NCI-H2227 treated with DMSO at 0.1 percent for 48 hours (cell line): ENCODE data around the gene FLRT3.
A peak's percentile ranks its signal among the peaks of the same experiment; 100 is the strongest.

ENCODE experiments used
- DNase-seq: peaks from one replicate; lab custom pipeline; 2025; lab: John Stamatoyannopoulos, UW

FLRT3 gene

DNA sequence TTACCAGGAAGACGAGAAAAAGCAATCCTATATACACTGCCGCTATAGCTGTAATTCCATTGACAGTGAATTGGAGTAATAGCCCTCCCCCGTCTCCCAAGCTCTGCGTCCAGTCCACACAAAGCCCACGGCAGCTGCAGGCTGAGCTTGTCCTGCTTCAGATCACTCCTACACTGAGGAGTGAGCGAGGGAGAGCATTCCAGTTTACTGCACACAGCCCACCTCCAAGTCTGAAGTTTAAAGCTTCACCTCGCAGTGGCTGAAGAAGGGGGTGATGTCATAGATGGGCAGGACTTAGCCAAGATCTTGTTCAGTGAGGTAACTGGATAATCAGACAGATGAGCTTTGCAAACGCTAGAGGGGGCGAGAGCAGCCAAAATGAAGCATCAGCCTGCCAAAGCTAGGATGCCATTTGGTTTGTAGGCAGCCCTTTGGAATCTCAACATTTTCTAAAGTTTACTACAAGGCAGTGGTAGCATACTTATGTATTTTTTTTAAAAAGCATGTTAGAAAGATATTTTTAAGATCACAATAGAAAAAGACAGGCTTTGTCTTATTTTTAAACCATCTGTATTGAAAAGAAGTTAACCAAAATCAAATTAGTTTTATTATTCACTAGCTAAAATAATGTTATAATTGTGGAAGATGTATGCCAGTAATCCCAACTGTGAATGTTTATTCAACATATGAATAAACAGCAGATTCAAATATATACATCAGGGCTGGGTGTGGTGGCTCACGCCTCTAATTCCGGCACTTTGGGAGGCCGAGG is at the start of gene FLRT3:
FLRT3 (minus strand) TSS at position 213 of the 772 bp plus-strand sequence. CDS start 10,106 bp downstream, outside the sequence.
- DNase-seq = peak; percentile 94

DNA sequence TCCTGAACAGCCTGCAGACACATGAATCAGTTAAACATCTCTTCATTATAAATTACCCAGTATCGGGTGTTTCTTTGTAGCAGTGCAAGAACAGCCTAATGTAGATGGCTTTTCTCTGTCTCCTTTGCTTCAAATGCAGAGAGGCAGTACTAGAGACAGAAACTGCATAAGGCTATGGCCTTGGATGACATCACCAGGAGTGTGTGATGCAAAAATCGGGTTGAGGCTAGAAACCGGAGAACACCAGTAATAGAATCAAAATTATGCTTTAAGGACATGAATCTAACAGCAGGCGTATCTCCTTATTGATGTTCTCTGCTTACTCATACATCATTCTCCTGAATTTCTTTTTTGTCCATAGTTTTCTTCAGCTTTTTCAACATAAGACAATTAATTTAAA is 49.3 kb upstream of the FLRT3 start:
- no peak for DNase-seq

DNA sequence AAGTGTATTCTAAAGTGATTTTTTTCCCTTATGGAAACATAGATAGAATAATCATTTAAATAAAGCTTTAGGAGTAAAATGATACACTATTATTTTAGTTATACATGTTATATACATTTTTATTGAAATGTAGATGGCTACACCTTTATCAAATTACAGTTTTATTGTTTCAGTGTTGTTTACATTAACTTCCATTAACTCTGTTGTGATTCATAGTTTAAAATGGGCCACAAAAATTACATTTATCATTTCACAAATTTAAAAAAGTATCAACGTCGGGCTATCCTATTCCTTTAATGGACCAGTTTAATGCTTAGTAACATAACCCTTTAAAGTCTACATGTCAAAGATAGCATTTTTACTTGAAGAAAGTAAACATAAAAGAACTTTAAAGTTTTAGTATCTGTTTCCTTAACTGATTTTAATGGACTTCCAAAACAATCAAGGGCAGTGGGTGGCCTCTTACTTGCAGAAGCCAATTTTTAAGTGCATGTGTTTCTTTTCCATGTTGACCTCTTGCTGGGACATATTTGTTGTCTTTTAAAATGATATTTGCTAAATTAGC is 47.8 kb upstream of the FLRT3 start:
- no peak for DNase-seq

DNA sequence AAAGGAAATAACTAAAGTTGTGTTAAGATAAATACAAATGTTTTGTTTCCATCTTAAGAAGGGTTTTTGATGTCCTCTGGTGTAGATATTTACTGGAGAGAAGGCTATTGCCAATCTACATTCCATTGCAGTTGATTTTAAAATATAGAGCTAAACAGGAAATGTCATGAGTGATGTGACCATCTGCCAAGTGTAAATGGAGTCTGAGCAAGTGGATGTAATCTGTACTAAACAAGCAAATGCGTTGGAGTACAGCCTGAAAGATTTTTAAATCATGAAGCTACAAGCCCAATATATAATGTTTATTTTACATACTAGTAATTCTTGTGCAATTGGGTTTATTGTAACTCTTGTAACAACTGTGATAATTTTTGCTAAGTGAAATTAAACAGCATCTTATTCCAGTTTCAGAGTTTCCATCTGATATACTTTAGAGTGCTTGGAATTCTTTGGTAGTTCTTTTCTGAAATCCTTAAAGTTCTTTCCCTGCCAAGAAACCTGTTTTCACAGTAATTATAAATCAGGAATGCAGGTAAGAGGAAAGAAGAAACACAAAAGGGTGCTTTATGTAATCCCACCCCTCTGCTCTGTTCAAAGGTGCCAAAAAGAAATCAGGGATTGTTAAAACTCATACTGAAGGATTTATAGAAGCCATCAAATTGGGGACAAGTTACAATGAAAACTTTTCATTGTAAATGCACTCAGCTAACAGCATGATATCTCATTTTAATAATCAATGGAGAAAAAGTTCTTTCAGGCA is 47.2 kb upstream of the FLRT3 start:
- DNase-seq = no peak

DNA sequence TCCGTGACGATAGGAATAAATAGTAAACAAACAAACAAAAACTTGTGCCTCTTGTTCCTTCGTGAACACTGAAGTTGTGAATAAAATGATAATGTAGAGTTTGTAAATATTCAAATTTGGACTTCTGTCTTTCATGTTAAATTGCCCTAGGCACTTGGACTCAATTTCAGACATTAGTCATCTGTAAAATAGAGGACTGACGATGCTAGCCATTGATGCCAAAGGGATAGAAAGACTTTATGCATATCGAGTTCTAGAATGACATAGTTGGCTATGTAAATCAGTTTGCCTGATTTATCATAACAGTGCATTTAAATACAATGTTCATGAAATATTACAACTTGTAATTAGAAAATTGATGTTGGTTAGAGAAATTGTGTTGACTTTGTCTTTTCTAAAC is 45.9 kb upstream of the FLRT3 start:
- no peak for DNase-seq

DNA sequence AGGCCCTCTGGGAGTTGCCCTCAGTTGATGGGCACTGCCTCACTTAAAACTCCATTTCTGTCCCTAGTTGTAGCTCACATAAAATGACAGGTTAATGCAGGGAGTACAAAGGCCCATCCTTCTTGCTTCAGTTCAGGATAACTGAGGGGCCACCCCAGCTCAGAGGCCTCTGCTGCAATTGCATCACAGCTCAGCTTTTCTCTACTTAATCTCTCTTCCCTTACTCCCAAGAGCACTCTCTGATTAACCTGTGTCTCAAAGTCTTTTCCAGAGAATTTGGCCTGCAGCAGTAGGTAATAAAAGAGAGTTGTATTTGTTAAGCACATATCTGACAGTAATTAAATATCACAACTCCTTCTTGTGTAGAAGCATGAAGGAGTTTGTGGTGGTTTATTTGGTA is 40.9 kb upstream of the FLRT3 start:
- no peak for DNase-seq

DNA sequence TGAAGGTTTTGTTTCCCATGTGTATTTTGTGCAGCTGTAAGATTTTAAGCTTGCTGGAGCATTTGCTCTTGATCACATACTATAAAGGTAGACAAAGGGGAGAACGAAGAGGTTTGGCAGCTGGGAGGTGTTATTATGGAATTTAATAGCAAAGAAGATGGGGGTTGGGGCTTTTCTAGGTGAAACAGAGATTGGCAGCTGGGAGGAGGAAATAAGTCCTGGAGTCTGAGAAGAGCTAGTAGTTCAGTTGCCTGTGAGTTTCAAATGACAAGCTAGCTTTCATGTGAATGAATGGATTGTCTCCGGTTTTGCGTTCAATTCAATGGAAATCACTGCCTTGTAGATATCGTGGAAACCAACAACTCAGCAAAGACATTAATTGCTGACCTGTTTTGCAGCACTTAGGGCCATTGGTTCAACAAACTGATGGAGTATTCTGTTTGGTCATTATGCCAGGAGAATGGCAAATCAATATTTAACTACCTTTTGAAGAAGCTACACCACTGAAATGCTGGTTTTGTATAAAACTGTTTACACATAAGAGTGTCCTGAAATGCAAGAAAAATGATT is 38.1 kb upstream of the FLRT3 start:
- peak; percentile 75 for DNase-seq

DNA sequence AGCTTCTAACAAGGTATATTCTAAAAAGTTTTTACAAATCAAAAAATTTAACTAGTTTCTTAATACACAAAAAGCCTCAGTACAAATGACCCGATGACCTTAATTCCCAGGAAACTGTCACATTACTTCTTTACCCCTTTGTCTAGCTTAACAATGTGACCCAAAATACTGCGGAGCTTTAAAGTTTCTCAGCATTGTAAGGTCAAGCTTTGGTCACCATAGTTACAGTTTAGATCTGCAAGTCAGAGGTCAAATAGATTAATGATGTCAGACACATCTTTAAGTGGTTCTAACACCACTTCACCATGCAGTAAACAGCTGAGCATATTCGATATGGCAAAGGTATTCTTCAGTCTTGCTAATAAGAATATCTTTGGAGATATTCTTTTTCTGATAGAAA is 36.8 kb upstream of the FLRT3 start:
- DNase-seq = peak; percentile 15

DNA sequence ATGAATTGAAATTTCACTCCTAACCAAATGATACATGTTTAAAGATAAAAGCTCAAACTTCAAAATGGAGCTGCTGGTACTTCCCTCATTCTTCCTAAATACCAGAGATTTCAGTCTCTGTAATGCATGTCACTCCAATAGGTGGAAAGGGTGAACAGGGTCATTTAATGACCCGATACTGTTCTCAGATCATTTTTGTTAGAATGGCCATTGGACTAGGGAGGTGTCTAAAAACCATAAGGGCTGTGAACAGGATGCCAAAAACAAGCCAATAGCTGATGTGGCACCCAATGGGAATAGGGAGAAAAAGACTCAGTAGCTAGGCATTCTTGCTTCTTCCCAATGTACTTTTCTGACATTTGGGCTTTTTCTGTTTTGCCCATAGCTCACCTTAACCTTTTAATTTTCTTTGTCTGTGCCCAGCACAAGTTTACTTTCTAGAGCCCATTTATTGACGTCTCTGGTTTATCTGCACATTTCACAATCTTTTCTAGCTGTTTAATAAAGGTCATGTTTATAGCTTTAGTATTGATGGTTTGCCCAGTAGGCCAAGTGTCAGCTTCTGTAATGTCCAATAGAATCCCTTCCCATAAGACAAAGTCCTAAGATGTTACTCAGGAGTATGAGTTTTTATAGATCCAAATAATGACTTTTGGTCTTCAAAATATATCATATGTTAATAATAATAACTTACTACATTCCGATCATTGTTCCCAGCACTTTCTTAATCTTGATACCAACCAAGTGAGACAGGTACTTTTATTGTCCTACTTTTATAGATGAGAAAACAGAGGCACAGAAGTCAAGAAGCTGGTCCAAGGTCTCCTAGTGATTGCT is 24.3 kb upstream of the FLRT3 start:
- no peak for DNase-seq

DNA sequence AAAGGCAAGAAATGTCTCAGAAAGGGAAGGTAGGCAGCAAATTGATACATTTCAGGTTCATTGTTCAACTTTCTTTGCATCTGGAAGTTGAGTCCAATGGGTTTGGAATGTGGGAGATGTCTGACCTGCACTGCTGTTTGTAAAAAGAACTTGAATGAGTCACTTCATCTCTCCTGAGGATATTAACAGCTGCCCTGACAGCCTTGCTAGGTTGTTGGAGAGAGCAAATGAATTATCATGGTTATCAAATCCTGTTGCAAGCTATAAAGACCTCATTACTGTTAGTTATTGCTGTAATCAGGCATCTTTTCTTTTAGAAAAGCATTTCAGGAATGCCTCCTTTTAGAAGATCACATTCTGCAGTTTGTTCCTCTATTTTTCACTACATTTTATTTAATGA is 23.0 kb upstream of the FLRT3 start:
- no peak for DNase-seq

DNA sequence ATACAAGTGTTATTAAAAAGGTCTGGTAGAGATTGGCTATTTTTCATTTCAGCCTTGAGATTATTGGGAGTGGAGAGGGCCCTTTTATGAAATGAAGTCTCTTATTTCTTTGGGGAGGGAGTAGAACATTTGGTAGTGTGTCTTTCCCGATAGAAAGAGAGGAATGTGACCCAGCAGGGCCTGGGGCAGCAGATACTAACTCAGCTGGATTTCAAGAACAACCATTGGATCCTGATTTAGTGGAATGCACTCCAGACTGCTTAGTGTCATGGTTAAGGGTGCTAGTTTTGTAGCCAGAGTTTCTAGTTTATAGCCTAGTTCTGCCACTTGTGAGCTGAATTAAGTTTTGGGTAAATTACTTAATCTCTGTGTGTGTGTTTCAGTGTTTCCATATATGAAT is 18.4 kb upstream of the FLRT3 start:
- DNase-seq = no peak

DNA sequence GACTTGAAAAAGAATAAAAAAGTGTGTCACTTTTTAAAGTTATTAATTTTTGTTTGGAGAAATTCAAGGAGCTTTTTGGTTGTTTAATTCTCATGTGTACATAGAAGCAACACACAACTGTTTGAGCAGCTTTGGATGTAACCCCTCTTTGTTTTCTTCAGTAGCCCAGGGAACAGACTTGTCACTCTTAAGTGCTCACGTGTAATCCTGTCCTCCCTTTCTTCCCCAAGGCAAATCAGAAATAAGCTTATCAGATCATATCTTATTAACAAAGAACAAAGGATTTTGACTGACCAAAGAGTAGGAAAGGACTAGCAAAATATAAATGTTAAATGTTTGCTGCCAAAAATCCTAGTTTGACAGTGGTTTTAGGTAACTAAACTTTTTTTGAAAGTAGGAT is 7.3 kb upstream of the FLRT3 start:
- DNase-seq = no peak

DNA sequence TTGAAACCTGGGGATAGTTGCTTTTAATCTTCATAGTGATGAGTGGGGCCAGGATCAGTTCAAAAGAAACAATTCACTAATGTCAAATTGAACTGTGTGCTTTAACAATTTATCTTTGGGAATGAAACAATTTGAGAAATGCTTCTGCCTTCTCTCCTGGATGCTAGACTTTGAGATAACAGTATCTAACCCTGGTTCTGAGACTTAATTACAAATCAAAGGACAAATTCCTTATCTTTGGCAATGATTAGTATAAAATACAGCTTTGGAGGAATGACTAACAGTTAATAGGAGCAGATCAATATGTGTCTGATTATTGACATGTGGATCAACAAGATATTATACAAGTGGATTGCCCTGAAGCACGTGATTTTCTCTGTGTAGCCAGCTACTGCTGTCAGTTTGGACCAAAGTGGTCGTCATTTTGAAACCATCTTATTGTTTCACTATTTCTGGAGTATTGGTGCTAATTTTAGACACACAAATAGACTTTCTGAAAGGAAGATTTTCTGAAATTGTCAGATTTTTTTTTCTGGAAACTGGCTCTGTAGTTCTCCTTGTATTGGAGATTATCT is 6.2 kb upstream of the FLRT3 start:
- DNase-seq = no peak

DNA sequence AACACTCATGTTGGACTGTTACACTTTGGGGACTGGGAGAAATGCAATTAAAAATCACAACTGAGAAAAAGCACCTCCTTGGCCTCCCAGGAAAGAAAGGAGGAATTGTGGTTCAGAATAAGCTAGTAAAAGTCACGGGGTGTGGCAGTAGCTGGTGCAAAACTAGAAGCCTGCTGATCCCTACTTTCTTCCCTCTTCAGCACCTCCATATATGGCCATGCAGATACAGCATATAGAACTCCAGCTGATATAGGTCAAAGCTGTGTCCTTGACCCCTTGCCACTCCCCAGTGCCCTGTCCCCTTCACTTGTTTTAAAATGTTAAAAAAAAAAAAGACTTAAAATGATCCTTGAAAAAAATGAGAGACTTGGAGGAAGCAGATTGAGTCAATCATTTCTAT is 5.5 kb upstream of the FLRT3 start:
- no peak for DNase-seq

DNA sequence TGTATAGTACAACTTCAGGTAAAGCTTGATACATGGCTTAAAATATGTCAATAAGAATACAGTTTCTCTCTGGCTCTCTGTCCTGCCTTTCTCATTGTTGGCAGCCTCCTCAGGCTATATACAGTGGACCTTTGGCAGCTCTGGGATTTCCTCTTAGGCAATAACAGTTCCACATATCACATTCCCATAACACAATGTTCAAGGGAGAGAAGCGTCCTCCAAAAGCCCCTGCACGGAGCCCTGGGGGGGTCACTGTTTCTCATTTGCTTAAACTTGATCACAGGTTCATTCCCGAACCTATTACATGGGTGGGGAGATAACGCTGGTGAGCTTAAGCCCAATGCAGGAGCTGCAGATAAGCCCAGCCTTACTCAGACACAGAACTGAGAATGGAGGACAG is 4.4 kb upstream of the FLRT3 start:
- DNase-seq = no peak

DNA sequence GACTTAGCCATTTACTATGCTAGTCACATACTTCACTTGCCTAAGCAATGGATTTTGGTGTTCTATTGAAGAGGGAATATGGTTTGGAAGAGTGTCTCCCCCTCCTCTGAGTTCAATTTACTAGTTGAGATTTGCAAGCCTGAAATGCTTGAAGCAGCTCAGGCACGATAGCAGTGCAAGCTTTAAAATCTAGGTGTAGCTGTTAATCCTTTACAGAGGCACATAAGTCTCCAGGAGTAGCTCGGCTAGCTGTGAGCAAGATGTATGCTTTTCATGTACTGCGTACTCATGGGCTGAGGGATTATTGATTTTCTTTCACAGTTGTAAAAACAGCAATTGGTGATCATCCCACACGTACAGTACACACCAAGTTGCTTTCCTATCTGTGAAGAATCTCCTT is 726 bp downstream of the FLRT3 start:
- DNase-seq = peak; percentile 15

DNA sequence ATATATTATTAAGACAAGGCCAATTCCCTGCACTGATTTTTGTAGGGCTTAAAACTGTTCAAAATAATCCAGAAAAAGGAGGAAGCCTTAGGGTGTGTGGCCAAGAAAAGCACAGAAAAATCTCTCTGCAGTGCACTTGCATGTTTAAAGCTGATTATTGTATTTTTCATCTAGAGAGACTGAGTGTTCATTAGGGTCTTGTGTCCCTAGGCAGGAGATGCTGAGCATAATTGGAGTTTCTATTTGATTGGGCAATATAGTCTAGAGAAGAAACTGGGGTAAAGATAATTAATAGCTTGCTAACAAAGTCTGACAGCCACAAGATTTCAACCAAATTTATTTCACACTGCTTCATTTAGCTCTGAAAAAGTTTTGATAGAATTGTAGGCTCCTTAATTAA is 2.4 kb downstream of the FLRT3 start:
- no peak for DNase-seq

DNA sequence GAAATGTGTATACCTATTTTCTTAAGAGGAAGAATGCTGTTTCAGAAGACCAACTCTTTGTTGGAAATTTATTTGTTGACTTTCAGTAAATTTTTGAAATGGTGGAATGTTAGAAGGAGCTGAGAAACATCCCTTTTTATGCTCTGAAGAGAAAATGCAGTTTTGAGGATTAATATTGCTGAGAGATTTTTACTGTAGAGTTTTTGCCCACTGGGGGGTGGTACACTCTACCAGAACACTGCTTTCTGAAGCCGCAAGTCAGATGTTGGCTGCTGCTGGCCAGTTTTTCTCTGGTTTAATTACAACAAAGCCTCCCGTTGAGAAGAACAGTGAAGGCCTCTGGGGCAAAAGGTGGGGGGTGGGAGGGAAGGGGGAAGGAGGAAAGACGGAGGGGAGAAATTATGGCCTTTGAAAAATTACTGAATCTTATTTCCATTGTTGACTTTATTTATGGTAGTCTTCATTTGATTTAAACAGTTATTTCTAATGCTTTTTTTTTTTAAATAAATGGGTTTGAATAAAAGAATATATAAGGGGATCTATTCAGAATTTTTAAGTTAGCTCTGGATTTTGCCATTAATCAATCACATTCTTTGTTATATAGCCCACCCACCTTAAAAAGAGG is 3.0 kb downstream of the FLRT3 start:
- peak; percentile 56 for DNase-seq

DNA sequence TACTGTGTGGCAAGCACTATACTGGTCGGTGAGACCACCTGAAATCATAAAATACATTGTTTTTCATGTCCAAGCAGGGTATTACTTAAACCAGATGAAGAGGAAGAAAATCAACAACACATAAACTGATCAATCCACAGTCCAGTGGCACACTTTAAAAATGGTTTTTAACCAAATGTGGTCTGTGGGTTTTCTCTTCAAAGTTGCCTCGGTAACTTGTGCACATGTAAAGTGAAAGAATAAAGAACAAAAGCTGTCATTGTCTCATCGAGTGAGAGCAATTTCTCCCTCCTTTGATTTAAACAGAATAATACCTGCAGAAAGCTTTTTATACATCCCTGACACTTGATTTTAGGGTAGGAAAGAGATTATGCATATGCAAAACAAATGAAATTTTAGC is 3.7 kb downstream of the FLRT3 start:
- DNase-seq = no peak

DNA sequence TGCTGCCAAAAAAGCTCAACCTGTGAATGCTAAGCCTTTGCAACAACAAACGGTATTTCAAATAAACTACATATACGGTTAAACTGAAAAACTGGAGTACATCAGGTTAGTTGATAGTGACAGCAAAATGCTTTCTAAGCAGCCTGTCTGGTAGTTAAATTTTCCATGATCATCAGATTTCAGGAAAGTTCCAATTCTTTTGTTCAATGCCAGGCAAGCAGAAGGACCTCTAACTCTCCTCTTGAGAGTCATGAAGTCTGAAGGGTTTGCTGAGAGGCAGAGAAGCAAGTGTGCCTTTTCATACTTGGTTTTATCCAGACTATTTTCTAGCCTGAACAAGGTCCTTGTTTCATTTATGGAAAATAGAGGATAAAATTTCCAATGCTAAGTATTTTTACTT is 4.5 kb downstream of the FLRT3 start:
- DNase-seq = no peak

DNA sequence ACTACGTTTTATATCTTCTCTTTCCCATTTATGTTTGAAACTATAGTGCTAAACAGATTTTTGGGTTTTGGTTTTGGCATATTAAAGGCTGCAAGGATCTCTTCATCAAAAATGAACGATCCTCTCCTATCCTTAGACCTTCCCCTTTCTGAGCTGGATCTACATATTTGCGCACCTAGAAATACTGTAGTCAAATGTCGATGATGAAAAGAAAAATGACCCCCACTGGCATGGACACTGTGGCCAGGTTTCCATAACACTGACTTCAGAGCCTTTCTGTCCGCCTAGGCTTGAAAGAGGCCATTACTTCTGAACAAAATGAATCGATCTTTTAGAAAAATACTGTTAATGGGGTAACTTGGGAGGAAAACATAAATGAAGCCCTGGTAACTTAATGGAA is 5.8 kb downstream of the FLRT3 start:
- DNase-seq = no peak
